NCI-H146 treated with DMSO at 0.1 percent for 48 hours (cell line): ENCODE results near the gene SNX14.

ENCODE experiments used
- DNase-seq: peaks from one replicate; lab custom pipeline; 2025; ENCODE audit not compliant: unreplicated experiment; lab: John Stamatoyannopoulos, UW

SNX14 gene

GRCh38 chr6:85516168-85516567 is 77.5 kb downstream of the SNX14 start:
- DNase-seq: no peak

GRCh38 chr6:85506441-85507093 is 87.1 kb downstream of the SNX14 start:
- no peak for DNase-seq

GRCh38 chr6:85498596-85499258 is 94.9 kb downstream of the SNX14 start:
- DNase-seq: no peak

GRCh38 chr6:85496856-85497255 is 96.8 kb downstream of the SNX14 start:
- no peak for DNase-seq

- DNase-seq: no peak
These were observed 97.6 kb downstream of the SNX14 start for GRCh38 chr6:85496009-85496579.

GRCh38 chr6:85494547-85495536 is 98.8 kb downstream of the SNX14 start:
- no peak for DNase-seq

- no peak for DNase-seq
These were observed 100.3 kb downstream of the SNX14 start for GRCh38 chr6:85493389-85493788.

- no peak for DNase-seq
These were observed 103.0 kb downstream of the SNX14 start for GRCh38 chr6:85490516-85491248.

GRCh38 chr6:85484948-85485347 is 108.7 kb downstream of the SNX14 start:
- no peak for DNase-seq

GRCh38 chr6:85483846-85484245 is 109.8 kb downstream of the SNX14 start:
- DNase-seq: no peak

GRCh38 chr6:85482905-85483700 is 110.6 kb downstream of the SNX14 start:
- no peak for DNase-seq

GRCh38 chr6:85482206-85482904 is 111.3 kb downstream of the SNX14 start:
- DNase-seq: no peak

- no peak for DNase-seq
These were observed 114.5 kb downstream of the SNX14 start for GRCh38 chr6:85479208-85479607.

GRCh38 chr6:85476532-85476931 is 117.1 kb downstream of the SNX14 start:
- DNase-seq: no peak

- DNase-seq: no peak
These were observed 119.9 kb downstream of the SNX14 start for GRCh38 chr6:85473748-85474147.

- DNase-seq: no peak
These were observed 120.9 kb downstream of the SNX14 start for GRCh38 chr6:85472744-85473143.

GRCh38 chr6:85470023-85470410 is 123.6 kb downstream of the SNX14 start:
- DNase-seq: no peak

- no peak for DNase-seq
These were observed 124.2 kb downstream of the SNX14 start for GRCh38 chr6:85469276-85470022.

GRCh38 chr6:85468326-85468725 is 125.3 kb downstream of the SNX14 start:
- DNase-seq: no peak
